H1 (cell line): Measurements from ENCODE around the gene PLCB1.

ENCODE experiments used
- BACH1 ChIP-seq: IDR thresholded peaks from 2 replicates; pipeline ENCODE4 v1.6.1; 2012; ENCODE audit warnings: low read length, improper control_type of control experiment
- CBX5 ChIP-seq: fragments of 300-800, 300-1000 bp; sonication (generic); IDR thresholded peaks from 2 replicates; pipeline ENCODE4 v1.7.1; 2016; ENCODE audit warnings: antibody characterized with exemption, low read length, low read depth
- CEBPB ChIP-seq: IDR thresholded peaks from 2 replicates; pipeline ENCODE4 v1.6.1; 2012; ENCODE audit warnings: low read depth, low read length
- CTCF ChIP-seq, 3 experiments: IDR thresholded peaks; 1 replicate in 2 of 3; 2 replicates in 1 of 3; pipeline versions ENCODE4 v1.5.1 to v1.6.1; 2011; ENCODE audit warnings: low read length in 3 of 3, mild to moderate bottlenecking in 3 of 3, inconsistent platforms in 2 of 3, low read depth in 1 of 3, moderate library complexity in 1 of 3; ENCODE audit not compliant: insufficient read depth in 1 of 3; ENCODE audit errors: control extremely low read depth in 1 of 3
- EP300 ChIP-seq, 2 experiments: IDR thresholded peaks; 1 replicate in 1 of 2; 2 replicates in 1 of 2; pipeline ENCODE4 v1.6.1; 2011 to 2012; ENCODE audit warnings: low read depth in 2 of 2, low read length in 2 of 2, mild to moderate bottlenecking in 2 of 2, borderline replicate concordance in 1 of 2, inconsistent platforms in 1 of 2, moderate library complexity in 1 of 2
- KDM1A ChIP-seq: fragments of 200-600, 300-600 bp; sonication (generic); IDR thresholded peaks from 2 replicates; pipeline ENCODE4 v1.7.1; 2016; ENCODE audit warnings: mild to moderate bottlenecking, low read length, borderline replicate concordance
- POLR2A ChIP-seq, 2 experiments: IDR thresholded peaks; 1 replicate in 1 of 2; 2 replicates in 1 of 2; pipeline ENCODE4 v1.6.1; 2011; ENCODE audit warnings: low read depth in 2 of 2, low read length in 2 of 2, mild to moderate bottlenecking in 2 of 2; ENCODE audit errors: control extremely low read depth in 1 of 2
- SP4 ChIP-seq: IDR thresholded peaks from 2 replicates; pipeline ENCODE4 v1.6.1; 2012; ENCODE audit warnings: low read length, inconsistent platforms

DNA sequence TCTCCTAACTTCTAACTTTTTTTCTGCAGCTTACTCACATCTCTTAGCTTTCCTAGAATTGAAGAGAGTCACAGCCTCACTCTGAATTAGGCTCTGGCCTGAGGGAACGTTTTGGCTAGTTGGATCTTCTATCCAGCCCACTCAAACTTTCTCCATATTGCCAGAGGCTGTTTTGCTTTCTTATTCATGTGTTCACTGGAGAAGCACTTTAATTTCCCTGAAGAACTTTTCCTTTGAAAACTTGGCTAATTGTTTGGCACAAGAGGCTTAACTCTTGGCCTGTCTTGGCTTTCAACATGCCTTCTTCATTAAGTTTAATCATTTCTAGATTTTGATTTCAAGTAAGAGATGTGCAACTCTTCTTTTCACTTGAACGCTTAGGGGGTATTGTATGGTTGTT, 798.7 kb downstream of the PLCB1 start:
- no peak for TF ChIP-seq CTCF (IDR thresholded peaks at IDR 0.05; ENCODE audit: control extremely low read depth in 1 of 3, insufficient read depth in 1 of 3, low read depth in 1 of 3, low read length in 3 of 3)
- TF ChIP-seq POLR2A (IDR thresholded peaks at IDR 0.05; ENCODE audit: control extremely low read depth in 1 of 2, low read depth in 2 of 2, low read length in 2 of 2), result no peak
- no peak for TF ChIP-seq KDM1A
- no peak for TF ChIP-seq SP4
- TF ChIP-seq CEBPB, result no peak
- no peak for TF ChIP-seq BACH1
- TF ChIP-seq CBX5, result no peak
- TF ChIP-seq EP300 (IDR thresholded peaks at IDR 0.05; ENCODE audit: borderline replicate concordance in 1 of 2, low read depth in 2 of 2, low read length in 2 of 2), result no peak
